GM18867 (cell line): ENCODE results near the gene FOSL1.
A peak's percentile ranks its signal among the peaks of the same experiment; 100 is the strongest.

Source experiments
- ATAC-seq: cut with Tn5 transposase; IDR thresholded peaks from one replicate; pipeline ENCODE4 v1.9.1; 2021; ENCODE audit warnings: mild to moderate bottlenecking, moderate library complexity; ENCODE audit not compliant: unreplicated experiment

FOSL1 gene

DNA sequence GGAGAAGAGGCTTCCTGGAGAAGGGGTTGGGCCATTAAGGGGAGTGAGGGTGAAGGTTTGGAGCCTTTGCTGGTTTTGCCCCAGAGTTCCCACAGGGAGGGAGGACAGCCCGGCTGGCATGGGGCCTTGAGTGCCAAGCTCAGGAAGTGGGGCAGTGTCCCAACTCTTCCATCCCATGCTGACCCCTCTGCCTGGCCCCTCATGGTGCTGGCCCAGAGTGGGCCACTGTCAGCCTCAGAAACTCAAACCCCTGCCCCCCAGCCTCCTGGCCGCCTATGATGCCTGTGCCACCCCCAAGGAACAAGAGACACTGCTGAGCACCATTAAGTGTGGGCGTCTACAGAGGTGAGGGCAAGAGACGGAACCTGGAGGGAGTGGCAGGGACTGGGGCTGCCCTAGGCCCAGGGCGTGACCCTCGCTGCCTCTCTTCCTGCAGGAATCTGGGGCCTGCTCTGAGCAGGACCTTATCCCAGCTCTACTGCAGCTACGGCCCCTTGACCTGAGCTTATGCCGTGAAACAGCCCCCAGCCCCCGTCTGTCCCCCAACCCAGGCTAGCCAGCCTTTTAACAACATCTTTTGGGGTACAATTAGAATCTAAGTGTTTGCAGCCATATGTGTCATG lies 34.5 kb downstream of the FOSL1 start:
- no peak for ATAC-seq

DNA sequence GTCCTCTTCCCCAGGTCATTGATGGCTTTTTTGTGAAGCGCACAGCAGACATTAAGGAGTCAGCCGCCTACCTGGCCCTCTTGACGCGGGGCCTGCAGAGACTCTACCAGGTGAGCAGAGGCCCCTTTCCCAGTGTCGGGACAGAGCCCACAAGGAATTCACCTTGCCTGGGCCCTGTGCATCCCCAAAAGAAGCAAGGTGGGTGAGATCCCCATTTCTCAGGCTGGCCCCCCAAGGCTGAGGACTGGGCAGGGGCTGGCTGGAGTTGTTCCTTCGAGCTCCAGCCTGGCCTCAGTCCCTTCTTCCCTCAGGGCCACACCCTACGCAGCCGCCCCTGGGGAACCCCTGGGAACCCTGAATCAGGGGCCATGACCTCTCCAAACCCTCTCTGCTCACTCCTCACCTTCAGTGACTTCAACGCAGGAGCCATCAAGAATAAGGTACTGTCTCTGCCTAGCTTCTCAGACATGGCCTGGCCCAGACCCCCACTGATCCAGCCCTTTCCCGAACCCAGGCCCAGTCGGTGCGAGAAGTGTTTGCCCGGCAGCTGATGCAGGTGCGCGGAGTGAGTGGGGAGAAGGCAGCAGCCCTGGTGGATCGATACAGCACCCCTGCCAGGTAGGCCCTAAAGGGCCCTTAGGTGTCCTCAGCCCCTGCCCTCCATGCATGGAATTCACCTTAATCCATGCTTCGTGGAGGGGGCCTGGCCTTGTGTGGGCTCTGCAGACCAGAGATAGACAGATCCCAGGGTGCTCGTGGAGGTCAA lies 35.3 kb downstream of the FOSL1 start:
- no peak for ATAC-seq

DNA sequence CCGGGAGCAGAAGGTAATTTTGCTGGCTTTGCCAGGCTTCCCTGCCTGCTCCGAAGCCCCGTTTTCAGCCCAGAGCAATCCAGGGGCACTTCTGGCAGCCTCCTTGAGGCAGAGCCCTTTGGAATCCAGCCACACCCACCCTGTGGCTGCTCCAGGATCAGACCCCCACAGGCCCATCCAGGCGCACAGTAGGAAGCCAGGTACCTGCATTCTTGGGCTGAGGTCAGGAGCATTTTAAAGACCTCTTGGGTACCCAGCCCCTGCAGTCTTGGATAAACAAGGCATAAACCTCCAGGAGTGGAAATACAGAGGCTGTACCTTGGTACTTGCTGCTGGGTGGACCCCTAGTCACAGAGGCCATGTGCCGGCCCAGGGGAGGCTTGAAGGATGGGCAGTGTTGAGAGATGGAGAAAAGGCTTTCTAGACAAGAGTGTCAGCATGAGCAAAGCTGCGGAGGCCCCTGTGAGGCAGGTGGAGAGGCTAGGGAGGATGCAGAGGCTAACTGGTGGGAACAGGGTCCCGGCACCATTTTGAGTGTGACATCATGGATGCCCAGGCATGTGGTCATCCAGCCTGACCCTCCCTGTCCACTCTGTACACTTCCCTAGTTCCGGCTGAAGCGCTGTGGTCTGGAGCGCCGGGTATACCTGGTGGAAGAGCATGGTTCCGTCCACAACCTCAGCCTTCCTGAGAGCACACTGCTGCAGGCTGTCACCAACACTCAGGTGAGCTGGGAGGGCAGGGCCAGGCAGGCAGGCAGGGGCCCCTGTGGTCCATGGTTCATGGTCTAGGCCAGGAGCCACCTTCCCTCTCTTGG lies 36.1 kb downstream of the FOSL1 start:
- ATAC-seq, result no peak

DNA sequence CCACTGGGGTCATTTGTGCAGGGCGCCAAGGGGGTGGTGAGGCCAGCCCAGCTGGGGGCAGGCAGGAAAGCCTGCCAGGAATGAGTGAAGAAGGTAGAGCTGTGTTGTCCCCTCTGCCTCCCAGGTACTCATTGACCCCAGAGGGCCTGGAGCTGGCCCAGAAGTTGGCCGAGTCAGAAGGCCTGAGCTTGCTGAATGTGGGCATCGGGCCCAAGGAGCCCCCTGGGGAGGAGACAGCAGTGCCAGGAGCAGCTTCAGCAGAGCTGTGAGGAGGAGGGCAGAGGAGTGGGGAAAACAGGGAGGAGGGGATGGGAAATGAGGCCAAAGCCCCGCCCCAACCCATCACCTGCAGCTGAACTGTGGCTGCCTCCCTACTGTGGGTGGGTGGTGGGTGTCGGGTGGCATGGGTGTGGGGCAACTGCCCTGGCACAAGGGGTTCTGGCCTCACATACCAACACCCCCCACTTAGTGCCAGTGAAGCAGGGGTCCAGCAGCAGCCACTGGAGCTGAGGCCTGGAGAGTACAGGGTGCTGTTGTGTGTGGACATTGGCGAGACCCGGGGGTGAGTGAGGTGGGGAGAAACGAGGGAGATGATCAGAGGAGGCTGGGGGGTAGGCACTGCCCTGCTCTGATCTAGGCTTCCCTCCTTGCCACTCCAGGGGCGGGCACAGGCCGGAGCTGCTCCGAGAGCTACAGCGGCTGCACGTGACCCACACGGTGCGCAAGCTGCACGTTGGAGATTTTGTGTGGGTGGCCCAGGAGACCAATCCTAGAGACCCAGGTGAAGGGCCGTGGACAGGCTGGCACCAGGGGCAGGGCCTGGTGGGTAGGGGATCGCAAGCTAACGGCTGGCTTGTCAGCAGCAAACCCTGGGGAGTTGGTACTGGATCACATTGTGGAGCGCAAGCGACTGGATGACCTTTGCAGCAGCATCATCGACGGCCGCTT lies 37.0 kb downstream of the FOSL1 start:
- no peak for ATAC-seq

DNA sequence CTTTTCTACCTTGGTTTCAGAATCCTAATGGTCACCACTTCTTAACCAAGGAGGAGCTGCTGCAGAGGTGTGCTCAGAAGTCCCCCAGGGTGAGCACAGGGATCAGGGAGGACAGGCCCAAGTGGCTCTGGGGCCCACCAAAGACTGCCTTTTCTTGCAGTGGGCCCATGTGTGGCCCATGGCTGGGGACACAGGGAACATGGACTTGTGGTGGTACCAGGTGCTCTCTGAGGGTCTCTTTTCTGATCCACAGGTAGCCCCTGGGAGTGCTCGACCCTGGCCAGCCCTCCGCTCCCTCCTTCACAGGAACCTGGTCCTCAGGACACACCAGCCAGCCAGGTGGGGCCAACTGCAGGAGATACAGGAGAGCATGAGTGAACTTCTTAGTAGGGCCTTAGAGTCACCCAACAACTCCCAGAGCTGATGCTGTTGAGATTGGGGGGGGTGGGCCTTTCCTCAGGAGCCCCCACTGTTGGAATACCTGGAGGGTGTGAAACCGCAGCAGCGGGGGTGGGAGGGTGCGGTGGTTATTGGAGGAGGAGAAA lies 37.9 kb downstream of the FOSL1 start:
- ATAC-seq, result no peak

DNA sequence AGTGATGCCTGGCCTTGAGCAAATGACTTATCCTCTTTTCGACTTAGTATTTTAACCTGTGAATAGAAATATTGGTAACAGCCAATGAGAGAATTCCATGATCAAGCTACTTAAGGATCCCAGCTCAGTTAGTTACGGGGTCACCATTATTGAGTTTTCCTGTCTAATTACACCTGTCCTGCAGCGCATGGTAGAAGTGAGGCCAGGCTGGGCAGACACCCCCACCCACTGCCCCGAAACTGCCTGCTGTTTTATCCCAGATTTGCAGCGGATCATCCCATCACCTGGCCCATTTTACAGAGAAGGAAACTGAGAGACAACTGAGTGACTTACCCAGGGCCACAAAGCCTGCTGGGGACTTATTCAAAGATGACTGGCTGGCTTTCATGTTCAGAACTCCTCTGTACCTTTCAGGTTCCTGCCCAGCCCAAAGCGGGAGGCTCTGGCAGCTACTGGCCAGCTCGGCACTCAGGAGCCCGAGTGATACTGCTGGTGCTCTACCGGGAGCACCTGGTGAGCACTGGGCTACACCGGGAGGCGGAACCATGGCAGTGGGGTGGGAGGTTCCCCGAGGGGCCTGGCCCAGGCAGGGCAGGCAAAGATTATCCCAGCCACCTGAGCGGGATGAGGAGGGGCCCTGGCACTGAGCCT lies 38.5 kb downstream of the FOSL1 start:
- ATAC-seq, result no peak

DNA sequence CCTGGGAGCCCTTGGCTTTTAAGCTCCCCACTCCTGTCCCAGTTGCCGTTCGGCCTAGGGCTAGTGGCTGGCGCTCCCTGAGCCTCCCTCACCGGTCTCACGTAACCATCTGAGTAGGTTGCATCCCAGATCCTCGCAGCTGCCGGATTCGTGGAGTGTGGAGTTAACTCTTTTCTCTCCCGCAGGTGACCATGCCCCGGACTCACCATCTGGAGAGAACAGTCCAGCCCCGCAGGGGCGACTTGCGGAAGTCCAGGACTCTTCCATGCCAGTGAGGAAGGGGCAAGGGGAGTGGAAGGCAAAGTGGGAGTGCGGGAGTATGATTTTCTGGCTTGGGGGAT lies 39.1 kb downstream of the FOSL1 start:
- ATAC-seq, result no peak

DNA sequence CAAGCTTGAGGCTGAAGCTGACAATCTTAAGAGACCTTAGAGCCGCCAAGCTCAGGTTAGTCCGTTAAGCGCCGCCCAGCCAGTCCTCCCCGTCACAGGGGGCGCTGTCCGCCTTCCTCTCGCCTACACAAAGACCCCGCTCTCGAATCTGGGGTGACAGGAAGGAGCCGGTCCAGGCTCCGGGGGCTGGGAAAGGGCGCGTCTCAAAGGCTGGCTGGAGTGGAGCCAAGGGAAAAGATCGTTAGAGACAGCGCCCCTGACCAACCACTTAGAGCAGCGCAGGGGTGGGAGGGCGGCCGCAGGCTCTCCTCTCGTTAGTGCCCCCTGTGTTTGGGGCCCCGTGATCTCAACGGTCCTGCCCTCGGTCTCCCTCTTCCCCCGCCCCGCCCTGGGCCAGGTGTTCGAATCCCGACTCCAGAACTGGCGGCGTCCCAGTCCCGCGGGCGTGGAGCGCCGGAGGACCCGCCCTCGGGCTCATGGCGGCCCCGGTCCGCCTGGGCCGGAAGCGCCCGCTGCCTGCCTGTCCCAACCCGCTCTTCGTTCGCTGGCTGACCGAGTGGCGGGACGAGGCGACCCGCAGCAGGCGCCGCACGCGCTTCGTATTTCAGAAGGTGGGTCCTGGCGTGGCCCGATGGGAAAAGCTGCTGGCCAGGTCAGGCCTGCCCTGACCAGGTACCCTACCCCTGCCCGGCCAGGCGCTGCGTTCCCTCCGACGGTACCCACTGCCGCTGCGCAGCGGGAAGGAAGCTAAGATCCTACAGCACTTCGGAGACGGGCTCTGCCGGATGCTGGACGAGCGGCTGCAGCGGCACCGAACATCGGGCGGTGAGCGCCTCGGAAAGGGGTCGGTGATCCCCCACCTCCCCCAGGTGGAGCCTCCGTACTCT lies 39.7 kb downstream of the FOSL1 start, which contains the start of gene MUS81:
Gene MUS81 (plus strand): TSS at position 156 of the 887 bp plus-strand sequence. CDS start 321 bp downstream, at position 477.
- ATAC-seq, result peak; percentile 29

DNA sequence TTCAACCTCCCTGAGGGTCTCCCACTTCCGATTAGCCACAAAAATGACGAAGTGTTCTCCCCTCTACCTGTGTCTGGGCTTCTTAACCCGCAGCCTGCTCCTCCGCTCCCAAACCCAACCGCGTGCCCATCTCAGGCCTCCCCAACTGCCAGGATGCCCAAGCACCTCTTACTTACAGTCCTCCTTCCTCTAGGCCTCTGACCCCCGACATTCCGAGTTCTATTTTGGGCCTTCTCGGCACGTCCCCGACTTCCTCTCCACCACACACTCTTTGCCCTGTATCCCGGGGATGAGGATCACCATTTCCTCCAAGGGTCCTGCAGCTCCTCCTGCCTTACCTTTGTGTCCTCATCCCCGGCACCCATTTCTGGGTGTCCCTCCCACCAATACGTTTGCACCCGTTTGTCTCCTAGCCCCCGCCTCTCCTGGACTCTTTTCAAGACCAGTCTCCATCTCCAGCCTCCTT lies 40.3 kb downstream of the FOSL1 start:
- ATAC-seq, result no peak

DNA sequence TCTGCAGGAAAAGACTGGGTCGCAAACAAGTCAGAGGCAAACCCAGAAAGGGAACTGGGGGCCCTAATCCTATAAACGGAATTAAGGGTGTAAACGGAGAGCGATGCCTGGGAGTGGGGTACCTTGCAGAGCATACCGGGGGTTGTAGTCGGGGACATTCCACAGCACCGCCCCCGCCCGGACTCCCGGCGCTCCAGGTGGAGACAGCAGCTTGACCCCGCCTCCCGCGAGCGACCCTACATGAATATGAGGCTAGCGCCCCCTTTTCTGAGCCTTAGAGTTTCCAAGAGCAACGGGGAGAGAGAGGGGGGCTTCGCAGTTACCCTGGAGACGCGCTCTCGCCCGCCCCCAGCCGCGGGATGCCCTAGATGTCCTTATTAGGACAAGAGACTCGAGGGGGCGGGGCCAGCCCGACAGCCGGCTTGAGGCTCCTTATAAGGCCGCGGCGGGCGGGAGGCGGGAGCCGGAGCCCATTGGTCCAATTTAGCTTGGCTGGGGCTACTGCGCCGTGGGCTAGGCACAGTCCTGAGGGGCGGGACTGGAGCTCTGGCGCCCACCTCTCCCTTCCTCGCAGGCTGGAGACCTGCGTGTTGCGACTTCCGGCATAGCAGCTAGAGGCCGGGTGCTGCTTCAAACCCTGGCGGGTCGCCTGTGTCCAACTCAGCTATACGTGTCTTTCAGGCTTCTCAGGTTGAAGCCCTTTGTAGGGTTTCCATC lies 40.9 kb downstream of the FOSL1 start:
- peak; percentile 46 for ATAC-seq

DNA sequence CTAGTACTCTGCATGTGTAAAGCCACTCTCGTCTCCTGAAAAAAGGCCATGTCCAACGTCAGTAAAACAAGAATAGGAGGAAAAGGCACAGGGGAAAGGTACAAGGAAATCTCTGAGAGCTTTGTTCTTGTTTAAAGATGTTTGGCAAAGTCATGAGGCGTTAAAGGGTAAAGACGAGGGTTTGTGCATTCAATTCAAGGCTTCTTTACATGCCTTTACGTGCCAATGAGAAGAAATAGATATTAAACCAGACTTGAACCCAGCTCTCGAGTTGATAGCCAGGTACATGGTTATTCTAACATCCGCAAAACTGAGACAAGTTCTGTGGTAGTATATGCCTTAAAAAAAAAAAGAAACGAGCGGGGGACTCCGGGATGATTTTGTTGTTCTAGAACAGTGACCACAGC lies 41.5 kb downstream of the FOSL1 start:
- ATAC-seq, result no peak

DNA sequence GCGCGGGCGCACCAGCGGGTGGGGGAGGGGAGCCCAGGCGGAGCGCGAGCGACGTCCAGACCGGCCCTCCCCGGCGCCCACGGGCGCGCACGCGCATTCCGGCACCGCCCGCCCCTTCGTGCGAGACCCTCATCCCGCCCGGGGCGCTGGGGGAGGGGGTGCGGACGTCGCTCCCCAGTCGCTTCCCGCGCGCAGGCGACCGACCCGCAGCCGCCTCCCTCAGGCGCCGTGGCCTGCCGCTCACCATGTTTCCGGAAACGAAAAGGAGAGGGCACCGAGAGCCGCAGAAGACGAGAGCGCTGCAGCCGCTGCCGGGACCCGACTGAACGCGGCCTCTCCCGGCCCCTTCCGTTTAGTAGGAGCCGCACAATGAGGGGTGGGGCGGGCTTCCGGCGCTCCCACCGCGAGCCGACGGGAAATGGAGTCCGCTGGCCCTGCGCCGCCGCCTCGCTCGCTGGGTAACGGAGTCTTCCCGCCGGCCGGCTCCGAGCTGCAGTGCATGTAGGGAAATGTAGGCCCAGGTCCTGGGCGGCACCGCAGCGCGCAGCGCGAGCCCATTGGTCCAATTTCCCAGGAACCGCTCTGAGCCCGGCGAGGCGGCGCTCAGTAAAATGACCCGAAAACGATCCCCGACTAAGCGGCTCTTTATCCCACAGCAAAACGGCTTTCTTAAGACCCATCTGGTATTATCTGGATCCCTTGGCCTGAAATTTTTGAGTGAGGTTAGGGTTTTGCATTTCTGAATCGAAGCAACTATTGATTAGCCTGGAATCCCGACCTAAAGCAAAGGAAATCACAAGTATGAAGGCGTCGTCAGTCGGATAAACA lies 42.1 kb downstream of the FOSL1 start, which contains the start of gene CFL1:
Gene CFL1 (minus strand): TSS at position 328 of the 828 bp plus-strand sequence. CDS start 81 bp downstream, at position 247.
- peak; percentile 47 for ATAC-seq

DNA sequence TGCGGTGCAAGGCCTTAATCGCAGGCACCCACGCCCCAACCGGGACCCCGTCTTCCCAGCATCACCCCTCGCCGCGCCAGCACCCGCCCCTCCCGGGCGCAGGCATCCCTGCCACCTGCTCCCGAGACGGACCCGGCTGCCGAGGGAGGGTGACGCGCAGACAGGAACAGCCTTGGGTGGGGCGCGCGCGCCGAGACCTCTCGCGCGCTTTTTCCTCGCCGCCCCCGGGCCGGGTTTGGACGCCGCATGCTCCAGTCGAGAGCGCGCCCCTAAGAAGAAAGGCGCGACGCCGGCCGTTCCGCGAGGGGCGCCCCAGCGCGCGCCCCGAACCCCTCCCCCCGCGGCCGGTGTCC lies 42.7 kb downstream of the FOSL1 start:
- ATAC-seq, result peak; percentile 1

DNA sequence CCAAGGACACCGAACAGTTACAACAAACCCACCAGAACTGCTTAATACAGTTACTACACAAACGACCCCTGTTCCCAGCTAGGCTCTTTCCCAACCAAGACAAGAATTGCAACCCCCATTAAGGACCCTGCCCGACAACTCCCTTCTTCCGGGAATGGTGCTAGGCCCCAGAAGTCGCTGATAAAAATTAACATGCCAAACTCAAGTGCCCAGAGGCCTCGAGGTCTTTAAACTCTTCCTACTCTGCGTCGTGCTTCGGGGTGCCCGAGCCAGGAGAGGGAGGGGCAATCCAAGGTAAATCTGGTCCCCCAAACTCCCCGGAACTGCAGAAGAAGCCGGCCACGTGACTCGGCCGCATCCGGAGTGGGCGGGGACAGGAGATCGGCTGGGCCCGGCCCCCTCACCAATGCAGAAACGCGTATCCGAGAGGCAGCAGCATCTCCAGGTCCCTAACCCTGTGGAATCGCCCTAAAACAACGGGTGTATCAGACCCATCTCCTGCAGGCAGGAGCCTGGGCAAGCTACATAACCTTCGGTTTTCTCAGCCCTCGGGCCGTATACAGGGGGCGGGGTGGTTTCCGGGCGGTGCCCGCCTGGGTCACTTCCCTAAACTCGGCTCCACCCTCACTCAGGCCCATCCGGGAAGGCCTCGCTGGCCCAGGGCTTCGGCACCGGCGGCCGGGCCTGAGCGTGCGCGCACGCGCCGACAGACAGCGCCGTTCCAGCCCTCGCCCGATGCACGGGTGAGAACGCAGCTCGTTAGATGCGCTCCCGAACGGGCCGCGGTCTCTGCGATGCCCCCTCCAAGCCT lies 43.3 kb downstream of the FOSL1 start:
- ATAC-seq, result peak; percentile 29

DNA sequence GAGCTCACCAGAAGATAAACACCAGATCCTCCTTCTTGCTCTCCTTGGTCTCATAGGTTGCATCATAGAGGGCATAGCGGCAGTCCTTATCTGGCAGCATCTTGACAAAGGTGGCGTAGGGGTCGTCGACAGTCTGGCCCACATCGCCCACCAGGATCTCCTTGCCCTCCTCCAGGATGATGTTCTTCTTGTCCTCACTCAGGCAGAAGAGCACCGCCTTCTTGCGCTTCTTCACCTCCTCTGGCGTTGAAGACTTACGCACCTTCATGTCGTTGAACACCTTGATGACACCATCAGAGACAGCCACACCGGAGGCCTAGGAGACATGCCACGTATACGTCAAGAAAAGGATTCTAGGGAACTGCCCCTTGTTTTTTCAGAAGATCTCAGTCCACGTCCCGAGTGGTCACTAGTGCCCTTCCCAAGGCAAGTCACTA lies 44.2 kb downstream of the FOSL1 start:
- no peak for ATAC-seq
